SK-MEL-5 (cell line): ENCODE measurements around the gene TEX50. TPM values are rescaled to one million over a fixed set of nuclear protein-coding genes. Genes with fewer than 3 reads are reported as not detected.
"Not testable (repeated sequence)": the region's sequence is repeated elsewhere in the genome, so short reads cannot be mapped to it uniquely, and the experiment has no call there.

Experiments
- DNase-seq: peaks from one replicate; pipeline ENCODE4 v3.0.0-alpha.2; 2016; ENCODE audit warnings: low read depth, low spot score
- in situ Hi-C: cut with HindIII; loops from 2 replicates; pipeline ENCODE4 v1.10.0; 2016; ENCODE audit warnings: low sequenced_read_pairs, high pct_unique_total_duplicates, low pct_unique_long_range_greater_than_20kb
- total RNA-seq: library from RNA; depleted of rRNA; stranded (reverse); fragments of >200 nt; shearing (Covaris generic); gene quantifications from 2 replicates; pipeline ENCODE4 v1.2.3, GENCODE V29; 2014; rRNA removed

TEX50 gene
- total RNA-seq, 1 experiment from 2014 or later, result not detected

DNA sequence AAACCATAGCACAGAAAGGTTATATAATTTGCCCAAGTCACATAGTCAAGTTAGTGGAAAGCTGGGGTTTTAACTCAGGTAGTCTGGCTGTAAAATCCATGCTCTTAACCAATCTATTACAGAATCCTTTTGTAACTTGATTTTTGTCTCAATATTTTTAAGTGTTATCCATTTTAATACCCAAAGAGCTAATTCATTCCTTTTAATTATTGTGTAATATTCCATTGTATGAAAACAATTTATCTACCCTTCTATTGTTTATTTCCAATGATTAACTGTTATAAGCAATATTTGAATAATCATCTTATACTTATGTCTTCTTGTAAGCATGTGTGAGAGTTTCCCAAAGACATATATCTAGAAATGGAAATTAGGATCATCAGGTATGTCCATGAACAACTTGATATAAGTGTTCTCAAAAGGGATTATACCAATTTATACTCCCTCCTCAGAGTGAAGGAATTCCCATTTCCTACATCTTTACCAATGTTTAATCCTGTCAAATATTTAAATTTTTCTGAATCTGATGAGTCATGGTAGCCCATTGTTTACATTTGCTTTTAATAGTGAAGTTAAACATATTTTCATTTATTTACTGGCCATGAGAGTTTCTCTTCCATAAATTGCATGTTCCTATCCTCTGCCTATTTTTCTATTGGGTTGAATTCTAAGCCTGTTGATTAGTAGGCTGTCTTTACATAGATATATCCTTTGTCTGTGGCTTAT, 13.9 kb downstream of the TEX50 start:
- no peak for DNase-seq
- in situ Hi-C loops, result no loop called here

DNA sequence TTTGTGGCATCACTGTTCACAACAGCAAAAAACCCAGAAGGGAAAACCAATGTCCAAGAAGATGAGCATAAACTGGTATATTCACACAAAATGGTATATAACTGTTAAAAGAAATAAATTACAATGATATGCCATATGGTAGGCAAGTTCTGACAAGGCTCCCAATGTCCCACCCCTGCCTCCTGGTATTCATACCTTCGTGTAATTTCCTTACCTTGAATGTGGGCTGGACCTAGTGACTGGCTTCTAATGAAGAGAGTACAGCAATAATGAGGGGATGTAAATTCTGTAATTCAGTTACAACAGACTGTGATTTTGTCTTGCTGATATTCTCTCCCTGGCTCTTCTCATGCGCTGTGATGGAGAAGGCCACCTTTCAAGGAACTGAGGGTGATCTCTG, 25.2 kb downstream of the TEX50 start:
- DNase-seq, result no peak
- in situ Hi-C loops, result no loop called here

DNA sequence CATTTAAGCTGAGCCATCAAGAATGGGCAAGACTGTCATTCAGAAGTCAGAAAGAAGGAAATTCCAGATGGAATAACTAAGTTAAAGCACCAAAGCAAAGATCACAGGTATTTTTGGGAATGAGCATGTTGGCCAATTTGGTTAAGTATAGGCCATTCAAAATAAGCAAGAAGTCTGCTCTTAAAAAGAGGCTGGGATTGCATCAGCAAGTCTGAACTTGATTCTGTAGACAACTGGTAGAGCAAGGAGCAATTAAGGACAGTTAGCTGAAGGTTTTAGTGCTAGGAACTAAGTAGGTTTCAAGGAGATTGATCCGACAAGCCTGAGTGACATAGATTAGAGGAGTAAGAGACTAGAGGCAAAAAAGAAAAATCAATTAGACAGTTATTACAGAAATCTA, 26.1 kb downstream of the TEX50 start:
- DNase-seq, result no peak
- in situ Hi-C loops, result no loop called here

DNA sequence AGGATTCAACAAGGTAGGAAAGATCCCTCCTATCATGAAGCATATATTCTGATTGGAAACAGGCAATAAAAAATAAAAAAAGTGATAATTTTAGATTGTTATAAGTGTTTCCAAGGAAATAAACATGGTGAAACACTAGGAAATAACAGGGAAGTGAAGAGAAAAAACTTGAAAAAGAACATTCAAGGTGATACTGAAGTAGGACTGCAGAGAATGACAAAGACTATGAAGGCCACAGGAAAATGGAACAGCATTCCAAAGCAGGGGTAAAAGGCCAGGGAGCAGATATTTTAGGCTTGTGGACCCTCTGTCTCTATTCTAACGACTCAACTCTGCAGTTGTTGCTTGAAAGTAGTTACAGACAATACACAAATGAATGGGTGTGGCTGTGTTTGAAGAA, 26.6 kb downstream of the TEX50 start:
- no peak for DNase-seq

DNA sequence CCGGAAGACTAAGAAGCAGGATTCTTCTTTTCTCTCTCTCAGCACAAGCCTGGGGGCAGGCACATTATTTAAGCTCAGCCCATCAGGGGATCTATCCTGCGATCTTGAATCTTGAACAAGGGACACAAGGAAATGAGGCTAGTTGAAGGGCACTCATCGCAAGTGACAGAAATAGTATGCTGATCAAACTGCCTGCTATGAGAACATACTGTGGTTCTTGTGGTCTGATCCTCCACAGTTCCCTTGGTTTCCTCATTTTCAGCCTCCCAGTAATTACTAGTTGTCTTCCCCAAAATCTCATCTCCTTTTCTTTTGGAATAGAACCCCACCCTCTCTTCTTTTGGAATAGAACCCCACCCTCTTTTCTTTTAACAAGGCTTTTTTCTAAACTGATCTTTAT, 28.0 kb downstream of the TEX50 start:
- in situ Hi-C loops, result no loop called here
- no peak for DNase-seq

More for the DNA sequence above, 26.6 kb downstream of the TEX50 start:
- in situ Hi-C loops, result no loop called here

DNA sequence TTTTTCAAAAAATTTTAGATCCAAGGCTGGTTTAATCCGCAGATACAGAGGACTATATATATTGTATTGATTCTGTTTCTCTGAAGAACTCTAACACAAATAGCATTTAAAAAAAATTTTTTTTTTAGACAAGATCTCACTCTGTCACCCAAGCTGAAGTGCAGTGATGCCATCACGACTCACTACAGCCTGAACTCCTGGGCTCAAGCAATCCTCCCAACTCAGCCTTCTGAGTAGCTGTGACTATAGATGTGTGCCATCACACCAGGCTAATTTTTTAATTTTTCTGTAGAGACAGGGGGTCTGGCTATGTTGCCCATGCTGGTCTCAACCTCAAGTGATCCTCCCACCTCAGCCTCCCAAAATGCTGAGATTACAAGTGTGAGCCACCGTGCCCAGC, 31.5 kb downstream of the TEX50 start:
- in situ Hi-C loops, result no loop called here

DNA sequence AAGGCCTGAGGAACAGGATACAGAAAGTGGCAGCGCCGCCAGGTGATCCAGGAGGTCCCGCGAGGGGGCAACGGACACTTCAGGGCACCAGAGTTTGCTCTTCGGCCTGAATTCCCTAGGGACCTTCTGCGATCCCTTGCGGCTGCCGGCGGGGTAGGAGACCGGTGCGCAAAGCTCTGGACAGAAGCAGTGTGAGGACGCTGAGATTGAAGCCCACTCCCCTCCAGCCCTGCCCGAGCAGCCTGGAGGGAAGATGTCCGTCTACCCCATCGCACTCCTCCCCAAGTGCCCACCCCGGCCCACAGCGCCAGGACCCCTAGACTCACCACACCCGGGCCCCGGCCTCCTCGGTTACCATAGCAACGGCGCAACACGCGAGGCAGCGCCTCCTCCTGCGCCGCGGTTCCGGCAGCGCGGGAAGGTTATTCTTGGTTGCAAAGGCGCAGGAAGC, 34.4 kb downstream of the TEX50 start, which contains the start of gene ANKRD45:
Gene ANKRD45 (minus strand): TSS at position 361 of the 451 bp plus-strand sequence. CDS start 10,433 bp downstream, outside the sequence.
- DNase-seq, result no peak
- in situ Hi-C loops, result no loop called here

More for the DNA sequence above, 31.5 kb downstream of the TEX50 start:
- no peak for DNase-seq

DNA sequence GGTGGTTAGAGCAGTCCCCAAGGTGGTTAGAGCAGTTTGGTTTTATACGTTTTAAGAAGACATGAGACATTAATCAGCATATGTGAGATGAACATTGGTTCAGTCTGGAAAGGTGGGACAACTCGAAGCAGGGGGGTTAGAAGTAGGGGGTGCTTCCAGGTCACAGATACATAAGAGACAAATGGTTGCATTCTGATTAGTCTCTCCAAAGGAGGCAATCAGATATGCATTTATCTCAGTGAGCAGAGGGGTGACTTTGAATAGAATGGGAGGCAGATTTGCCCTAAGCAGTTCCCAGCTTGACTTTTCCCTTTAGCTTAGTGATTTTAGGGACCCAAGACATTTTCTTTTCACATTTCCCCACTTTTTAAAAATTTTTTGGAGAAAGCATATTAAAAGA, 39.4 kb downstream of the TEX50 start:
- DNase-seq, in situ Hi-C loops: not testable (repeated sequence)

DNA sequence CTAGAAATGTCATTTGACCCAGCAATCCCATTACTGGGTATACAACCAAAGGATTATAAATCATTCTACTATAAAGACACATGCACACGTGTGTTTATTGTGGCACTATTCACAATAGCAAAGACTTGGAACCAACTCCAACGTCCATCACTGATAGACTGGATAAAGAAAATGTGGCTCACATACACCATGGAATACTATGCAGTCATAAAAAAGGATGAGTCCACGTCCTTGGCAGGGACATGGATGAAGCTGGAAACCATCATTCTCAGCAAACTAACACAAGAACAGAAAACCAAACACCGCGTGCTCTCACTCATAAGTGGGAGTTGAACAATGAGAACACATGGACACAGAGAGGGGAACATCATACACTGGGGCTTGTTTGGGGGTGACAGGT, 45.0 kb downstream of the TEX50 start:
- in situ Hi-C loops, DNase-seq: not testable (repeated sequence)

DNA sequence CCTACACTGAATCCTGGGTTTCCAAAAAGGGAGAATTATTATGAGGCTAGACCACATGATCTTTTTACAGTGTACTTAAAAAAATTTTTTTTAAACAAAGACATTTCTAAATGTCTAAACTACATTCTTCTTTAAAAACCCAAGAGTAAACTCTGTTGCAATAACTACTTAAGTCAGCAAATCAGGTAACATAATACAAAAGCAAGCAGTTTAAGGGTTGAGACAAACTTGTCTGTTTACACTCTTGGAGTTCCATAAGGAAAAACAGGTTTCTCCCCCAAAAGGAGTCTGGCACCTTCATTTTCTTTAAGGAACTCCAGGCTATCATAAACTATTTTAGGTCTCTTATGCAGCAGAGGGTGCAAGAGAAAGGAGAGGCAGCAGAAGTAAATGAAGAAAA, 47.0 kb downstream of the TEX50 start:
- no peak for DNase-seq
- in situ Hi-C loops, result no loop called here

DNA sequence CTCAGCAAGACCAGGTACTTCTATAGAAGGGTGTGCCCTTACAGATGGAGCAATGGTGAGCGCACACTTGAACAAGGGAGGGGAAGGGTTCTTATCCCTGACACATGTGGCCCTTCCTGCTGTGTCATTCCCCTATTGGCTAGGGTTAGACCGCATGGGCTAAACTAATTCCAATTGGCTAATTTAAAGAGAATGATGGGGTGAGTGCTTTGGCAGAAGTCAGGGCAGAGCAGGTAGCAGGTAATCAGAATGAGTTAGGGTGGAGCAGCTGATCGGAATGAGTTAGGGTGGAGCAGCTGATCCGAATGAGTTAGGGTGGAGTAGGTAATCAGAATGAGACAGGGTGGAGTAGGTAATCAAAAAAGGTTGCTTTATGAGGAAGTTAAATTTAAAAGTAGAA, 48.7 kb downstream of the TEX50 start:
- in situ Hi-C loops, DNase-seq: not testable (repeated sequence)

DNA sequence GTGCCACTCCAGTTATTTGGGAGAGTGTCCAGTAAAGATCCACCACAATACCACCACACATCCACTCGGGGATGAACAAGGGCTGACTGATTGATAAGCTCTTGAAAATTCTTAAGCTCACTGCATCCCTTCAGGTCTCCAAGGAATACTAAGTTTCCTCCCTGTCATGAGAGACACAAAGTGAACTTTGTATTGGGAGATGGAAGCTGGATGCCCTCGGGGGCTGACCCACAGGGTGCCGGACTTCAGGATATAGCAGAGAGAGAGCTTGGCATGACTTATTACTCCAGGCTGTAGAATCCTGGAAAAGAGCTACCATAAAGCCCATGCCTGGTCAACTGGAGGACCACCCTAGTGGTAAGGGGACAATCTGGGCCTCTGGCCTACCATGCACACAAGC, 50.0 kb downstream of the TEX50 start:
- DNase-seq, result peak; percentile 94
- in situ Hi-C loops, result not testable (repeated sequence)

Other genes starting within 250 kb of the TEX50 start
- gene PRDX6, start 158.0 kb upstream of the TEX50 start, total RNA-seq, result 214 and 215 TPM in 2 replicates
- not detected in 2 replicates for gene SLC9C2, start 32.3 kb upstream of the TEX50 start, total RNA-seq
- 0.11 TPM in 1 of 2 replicates, not detected in the other for gene ANKRD45, start 34.5 kb downstream of the TEX50 start, total RNA-seq
- 12.3 and 15.9 TPM in 2 replicates for gene KLHL20, start 79.6 kb downstream of the TEX50 start, total RNA-seq
- 38.6 and 49.5 TPM in 2 replicates for gene DARS2, start 189.3 kb downstream of the TEX50 start, total RNA-seq
- gene CENPL, start 189.5 kb downstream of the TEX50 start, total RNA-seq, result 24.0 and 28.0 TPM in 2 replicates
- gene GAS5, start 232.7 kb downstream of the TEX50 start, total RNA-seq, result 588 and 660 TPM in 2 replicates
- gene ZBTB37, start 233.0 kb downstream of the TEX50 start, total RNA-seq, result 8.0 and 8.3 TPM in 2 replicates